T-cell (primary cell): ENCODE data around the gene SOS1. TPM values are rescaled to one million over a fixed set of nuclear protein-coding genes. Genes with fewer than 3 reads are reported as not detected.
A peak's percentile ranks its signal among the peaks of the same experiment; 100 is the strongest.

Experiments
- ATAC-seq, 4 experiments: fragments of 200-7000 bp in 3 of 4; fragments of 150-1000 bp in 1 of 4; cut with Tn5 transposase; replicated peaks in 1 of 4; 1 replicate in 3 of 4; 2 replicates in 1 of 4; pipeline ENCODE4 v1.10.0; 2021; ENCODE audit warnings: moderate library complexity in 3 of 4, mild to moderate bottlenecking in 2 of 4, moderate number of reproducible peaks in 1 of 4
- CTCF ChIA-PET, 2 donors: fragments of 300-600 bp; sonication (Branson Sonifier 250); formaldehyde crosslinking; loops; one replicate each; lab custom pipeline; 2022; ENCODE audit warnings: antibody characterized with exemption in 2 of 2; lab: Charles Lee
- POLR2A ChIA-PET, 2 donors: fragments of 300-600 bp; sonication (Branson Sonifier 250); formaldehyde crosslinking; loops; one replicate each; lab custom pipeline; 2022; ENCODE audit warnings: antibody characterized with exemption in 2 of 2; lab: Charles Lee
- DNase-seq, 35 experiments: peaks; one replicate each; pipeline versions ENCODE4 v3.0.0 to v3.0.0-alpha.2; 2013 to 2023
- H3K27ac ChIP-seq: one replicate; pipeline ENCODE4 v1.5.1; 2013; ENCODE audit warnings: low read length
- H3K27me3 ChIP-seq, 2 experiments: replicated peaks in 1 of 2; 1 replicate in 1 of 2; 2 replicates in 1 of 2; pipeline versions ENCODE4 v1.6.1 to v1.7.0; 2013; ENCODE audit warnings: low read length in 1 of 2, mixed read lengths in 1 of 2; ENCODE audit not compliant: control insufficient read depth in 2 of 2, insufficient read depth in 2 of 2; ENCODE audit errors: extremely low read depth in 1 of 2
- H3K36me3 ChIP-seq, 2 donors: 1 replicate in 1 of 2; 2 replicates in 1 of 2; pipeline versions ENCODE4 v1.6.1 to v1.7.0; 2013; ENCODE audit warnings: low read length in 1 of 2; ENCODE audit not compliant: control insufficient read depth in 2 of 2, insufficient read depth in 1 of 2; ENCODE audit errors: extremely low read depth in 1 of 2
- H3K4me1 ChIP-seq, 2 experiments: 1 replicate in 1 of 2; 2 replicates in 1 of 2; pipeline versions ENCODE4 v1.6.1 to v1.7.0; 2013; ENCODE audit warnings: low read length in 2 of 2, mixed read lengths in 1 of 2; ENCODE audit not compliant: insufficient read depth in 2 of 2, control insufficient read depth in 1 of 2; ENCODE audit errors: extremely low read depth in 1 of 2
- H3K4me3 ChIP-seq, 2 donors: 1 replicate in 1 of 2; 2 replicates in 1 of 2; pipeline versions ENCODE4 v1.5.1 to v1.7.0; 2013; ENCODE audit warnings: mild to moderate bottlenecking in 2 of 2, low read length in 1 of 2, moderate library complexity in 1 of 2; ENCODE audit not compliant: control insufficient read depth in 1 of 2; ENCODE audit errors: extremely low read depth in 1 of 2
- H3K9me3 ChIP-seq: 2 replicates; pipeline ENCODE4 v1.7.0; 2013
- H3K27ac Mint-ChIP-seq, 2 donors: one replicate each; pipeline ENCODE4 v1.8.0; 2020 to 2021; ENCODE audit warnings: mild to moderate bottlenecking in 2 of 2, mixed read lengths in 2 of 2
- H3K27me3 Mint-ChIP-seq, 2 donors: one replicate each; pipeline ENCODE4 v1.8.0; 2021 to 2022; ENCODE audit warnings: mixed read lengths in 2 of 2
- H3K36me3 Mint-ChIP-seq: one replicate; pipeline ENCODE4 v1.8.0; 2021; ENCODE audit warnings: mixed read lengths
- H3K4me1 Mint-ChIP-seq, 3 donors: one replicate each; pipeline ENCODE4 v1.8.0; 2020 to 2022; ENCODE audit warnings: mixed read lengths in 3 of 3, mild to moderate bottlenecking in 1 of 3
- H3K4me3 Mint-ChIP-seq, 3 donors: one replicate each; pipeline ENCODE4 v1.8.0; 2020 to 2022; ENCODE audit warnings: mild to moderate bottlenecking in 3 of 3, mixed read lengths in 3 of 3, moderate library complexity in 3 of 3
- H3K9me3 Mint-ChIP-seq, 3 donors: one replicate each; pipeline ENCODE4 v1.8.0; 2020 to 2022; ENCODE audit warnings: mixed read lengths in 3 of 3
- WGBS: methylation state at CpG from one replicate; pipeline ENCODE4 v1.1.5; 2013; ENCODE audit warnings: missing lambda C conversion rate; ENCODE audit not compliant: insufficient coverage; 5-methylcytosine and 5-hydroxymethylcytosine counted together
- total RNA-seq, 35 experiments: library from RNA in 6 of 35; stranded (reverse) in 6 of 35; fragments of 120-200 nt in 1 of 35; gene quantifications; one replicate each; pipeline versions ENCODE4 v1.2.1 to v1.2.4 and lab custom pipeline; 2013 to 2026

Gene SOS1
- total RNA-seq (100 to 1,000 TPM in 2 of 5 donors, 10 to 100 TPM in 3; 44.3 to 138 (median 82.9) TPM), total RNA-seq (lab: John Stamatoyannopoulos, UW) (45.1 to 138 (median 89.1) reads per million in 29 experiments)
- total RNA-seq (2013), result 53.4 TPM

DNA sequence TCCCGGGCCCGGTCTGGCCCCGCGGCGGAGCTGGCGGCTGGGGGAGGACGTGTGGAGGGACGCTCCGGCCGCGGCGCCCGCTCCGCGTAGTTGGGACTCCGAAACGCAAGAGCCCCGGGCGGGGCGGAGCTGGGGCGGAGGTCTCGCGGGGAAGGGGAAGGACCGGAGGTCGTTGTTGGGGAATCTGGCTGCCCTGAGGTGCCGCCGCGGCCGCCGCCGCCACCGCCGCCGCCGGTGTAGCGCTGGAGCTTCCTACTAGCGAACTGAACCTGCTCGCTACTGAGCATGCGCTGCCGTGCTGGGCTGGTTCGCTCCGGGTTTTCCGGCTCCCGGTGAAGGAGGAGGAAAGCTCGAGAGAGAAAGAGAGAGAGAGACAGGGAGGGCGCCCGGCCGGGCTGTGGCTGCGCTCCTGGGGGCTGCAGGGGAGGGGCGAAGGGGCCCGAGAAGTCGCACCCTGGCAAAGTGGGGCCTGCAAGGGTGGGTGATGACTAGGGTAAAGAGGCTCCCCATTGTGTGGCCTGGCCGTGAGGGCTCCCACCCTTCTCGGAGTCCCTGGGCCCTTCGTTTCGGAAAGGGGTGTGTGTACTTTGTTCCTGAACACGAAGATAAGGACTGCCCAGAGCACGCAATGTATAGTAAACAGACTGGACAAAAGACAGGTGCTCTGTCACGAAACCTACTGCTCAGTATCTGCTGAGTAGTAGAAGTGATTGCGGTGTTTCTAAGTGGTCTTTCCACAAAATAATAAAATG lies at the start of gene SOS1:
TSS of gene SOS1 (minus strand) at position 281 of the 752 bp plus-strand sequence. CDS start 629 bp downstream, outside the sequence.
- no peaks in the 10 kb centered on the region for H3K27me3 ChIP-seq
- peak within 1 kb of the TSS; percentile 82 for H3K27ac ChIP-seq
- DNase-seq (peak; percentile 82 to 96 (median 88)), ATAC-seq (peak; percentile 58 to 65 (median 60))
- CTCF ChIA-PET, result interaction anchor here (0.5 to 3.8 kb wide), 6 partner anchors 62 to 174 kb away, joined by 3 to 32 read pairs (median 4); no protein-coding TSS in a partner anchor
- POLR2A ChIA-PET, result interaction anchor here (0.6 to 1.0 kb wide), 3 partner anchors 22 to 342 kb away, joined by 3 to 14 read pairs (median 4); no protein-coding TSS in a partner anchor
- Mint-ChIP-seq H3K27ac (peak within 1 kb of the TSS; percentile 98), H3K4me1 (peaks cover 63 to 78% (median 73%) of the 10 kb centered on the region in 3 donors), H3K27me3 (no peaks in the 10 kb centered on the region), H3K36me3 (peaks cover 28% of the 10 kb centered on the region), H3K9me3 (no peaks in the 10 kb centered on the region), H3K4me3 (peak within 1 kb of the TSS; percentile 90 to 98 (median 93))
- peaks cover 33 to 41% of the 10 kb centered on the region in 2 experiments for H3K4me1 ChIP-seq
- H3K9me3 ChIP-seq, result no peaks in the 10 kb centered on the region
- WGBS, result under 1% methylated on average over 55 of the region's 60 CpGs
- H3K36me3 ChIP-seq, result peaks cover 0 to 4% of the 10 kb centered on the region in 2 donors
- peak within 1 kb of the TSS; percentile 73 to 90 for H3K4me3 ChIP-seq

DNA sequence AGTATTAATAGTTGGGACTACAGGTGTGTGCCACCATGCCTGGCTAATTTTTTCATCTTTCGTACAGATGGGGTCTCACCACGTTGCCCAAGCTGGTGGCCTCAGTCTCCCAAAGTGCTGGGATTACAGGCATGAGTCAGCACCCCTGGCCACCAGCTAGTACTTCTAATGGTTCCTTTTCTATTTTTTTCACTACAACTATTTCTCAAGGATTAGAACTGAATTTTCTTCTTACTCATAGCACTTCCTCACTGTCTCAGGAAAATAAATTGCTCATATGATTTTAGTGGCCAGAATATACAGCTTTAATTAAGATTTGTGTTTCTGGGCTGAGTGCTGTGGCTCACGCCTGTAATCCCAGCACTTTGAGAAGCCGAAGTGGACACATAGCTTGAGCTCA lies 43.2 kb upstream of the SOS1 start:
- 74% methylated on average over 4 of the region's 4 CpGs for WGBS
- CTCF ChIA-PET, result interaction anchor here in 1 of 2 donors (1.5 kb wide), 1 partner anchor 64 kb away, joined by 4 read pairs; no protein-coding TSS in a partner anchor

GRCh38 chr2:39160982-39161381 lies 40.1 kb upstream of the SOS1 start:
- WGBS, result 100% methylated on average over 1 of the region's 3 CpGs
- H3K4me1 Mint-ChIP-seq, result no peaks in the 10 kb centered on the region
- DNase-seq, result no peak
- no peaks in the 10 kb centered on the region for H3K9me3 Mint-ChIP-seq
- H3K27me3 Mint-ChIP-seq, result no peaks in the 10 kb centered on the region
- ChIA-PET CTCF (interaction anchor here in 1 of 2 donors (0.6 kb wide), 1 partner anchor 14 kb away, joined by 4 read pairs; no protein-coding TSS in a partner anchor), POLR2A (no interaction called here)
- H3K27ac Mint-ChIP-seq, result no peak overlapping the region
- Histone ChIP-seq H3K27ac (no peak overlapping the region), H3K27me3 (peaks cover 0 to 5% of the 10 kb centered on the region in 2 experiments), H3K9me3 (no peaks in the 10 kb centered on the region), H3K4me3 (no peak overlapping the region), H3K36me3 (no peaks in the 10 kb centered on the region), H3K4me1 (no peaks in the 10 kb centered on the region)
- no peak for ATAC-seq
- H3K36me3 Mint-ChIP-seq, result no peaks in the 10 kb centered on the region
- H3K4me3 Mint-ChIP-seq, result no peak overlapping the region

More for the DNA sequence above, 43.2 kb upstream of the SOS1 start:
- POLR2A ChIA-PET, result no interaction called here
- ATAC-seq (no peak), DNase-seq (no peak)
- Mint-ChIP-seq H3K4me3 (no peak overlapping the region), H3K4me1 (peaks cover 0 to 2% (median 0%) of the 10 kb centered on the region in 3 donors), H3K36me3 (no peaks in the 10 kb centered on the region), H3K9me3 (no peaks in the 10 kb centered on the region), H3K27ac (no peak overlapping the region), H3K27me3 (no peaks in the 10 kb centered on the region)
- H3K4me1 ChIP-seq, result no peaks in the 10 kb centered on the region
- no peaks in the 10 kb centered on the region for H3K9me3 ChIP-seq
- H3K4me3 ChIP-seq, result no peak overlapping the region
- no peak overlapping the region for H3K27ac ChIP-seq
- peaks cover 0 to 8% of the 10 kb centered on the region in 2 experiments for H3K27me3 ChIP-seq
- no peaks in the 10 kb centered on the region for H3K36me3 ChIP-seq

DNA sequence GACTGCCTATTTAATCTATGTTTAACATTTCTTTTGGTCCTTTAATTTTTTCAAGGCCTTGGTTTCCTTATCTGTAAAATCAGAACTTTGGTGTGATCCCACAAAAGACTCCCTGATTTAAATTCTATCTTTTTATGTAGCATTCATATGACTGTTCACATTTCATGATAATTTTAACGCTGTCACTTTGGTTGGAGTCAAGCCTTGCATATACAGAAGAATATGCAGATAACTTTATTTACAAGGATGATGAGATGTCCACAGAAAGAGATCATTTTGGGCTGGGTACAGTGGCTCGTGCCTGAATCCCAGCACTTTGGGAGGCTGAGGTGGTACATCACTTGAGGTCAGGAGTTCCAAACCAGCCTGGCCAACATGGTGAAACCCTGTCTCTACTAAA lies 38.4 kb upstream of the SOS1 start:
- Mint-ChIP-seq H3K4me3 (no peak overlapping the region), H3K27me3 (no peaks in the 10 kb centered on the region), H3K27ac (no peak overlapping the region), H3K4me1 (no peaks in the 10 kb centered on the region), H3K36me3 (no peaks in the 10 kb centered on the region), H3K9me3 (no peaks in the 10 kb centered on the region)
- no CpG with 5 or more reads among the region's 2 CpGs for WGBS
- DNase-seq (no peak), ATAC-seq (no peak)
- Histone ChIP-seq H3K4me3 (no peak overlapping the region), H3K9me3 (no peaks in the 10 kb centered on the region), H3K27me3 (peaks cover 0 to 5% of the 10 kb centered on the region in 2 experiments), H3K27ac (no peak overlapping the region), H3K4me1 (no peaks in the 10 kb centered on the region), H3K36me3 (no peaks in the 10 kb centered on the region)
- POLR2A ChIA-PET, result no interaction called here
- CTCF ChIA-PET, result no interaction called here

DNA sequence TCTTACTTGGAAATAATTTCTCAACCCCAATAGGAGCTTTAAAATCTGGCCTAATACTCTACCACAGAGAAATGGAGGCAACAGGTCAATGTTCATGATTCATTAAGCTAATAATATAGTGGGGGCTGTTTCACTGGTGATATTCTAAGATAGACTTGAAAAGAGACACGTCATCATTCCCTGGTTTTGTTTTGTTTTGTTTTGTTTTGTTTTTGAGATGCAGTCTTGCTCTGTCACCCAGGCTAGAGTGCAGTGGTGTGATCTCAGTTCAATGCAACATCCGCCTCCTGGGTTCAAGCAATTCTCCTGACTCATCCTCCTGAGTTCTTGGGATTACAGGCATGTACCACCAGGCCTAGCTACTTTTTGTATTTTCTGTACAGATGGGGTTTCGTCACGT lies 37.5 kb upstream of the SOS1 start:
- no peaks in the 10 kb centered on the region for H3K4me1 Mint-ChIP-seq
- H3K27ac ChIP-seq, result no peak overlapping the region
- H3K27me3 ChIP-seq, result peaks cover 0 to 5% of the 10 kb centered on the region in 2 experiments
- H3K27me3 Mint-ChIP-seq, result no peaks in the 10 kb centered on the region
- DNase-seq (no peak), ATAC-seq (no peak)
- H3K27ac Mint-ChIP-seq, result no peak overlapping the region
- no peaks in the 10 kb centered on the region for H3K36me3 Mint-ChIP-seq
- H3K4me3 Mint-ChIP-seq, result no peak overlapping the region
- no peaks in the 10 kb centered on the region for H3K9me3 Mint-ChIP-seq
- 88% methylated on average over 4 of the region's 4 CpGs for WGBS
- H3K9me3 ChIP-seq, result no peaks in the 10 kb centered on the region
- no peaks in the 10 kb centered on the region for H3K4me1 ChIP-seq
- POLR2A ChIA-PET, result no interaction called here
- CTCF ChIA-PET, result no interaction called here
- no peak overlapping the region for H3K4me3 ChIP-seq
- H3K36me3 ChIP-seq, result no peaks in the 10 kb centered on the region

DNA sequence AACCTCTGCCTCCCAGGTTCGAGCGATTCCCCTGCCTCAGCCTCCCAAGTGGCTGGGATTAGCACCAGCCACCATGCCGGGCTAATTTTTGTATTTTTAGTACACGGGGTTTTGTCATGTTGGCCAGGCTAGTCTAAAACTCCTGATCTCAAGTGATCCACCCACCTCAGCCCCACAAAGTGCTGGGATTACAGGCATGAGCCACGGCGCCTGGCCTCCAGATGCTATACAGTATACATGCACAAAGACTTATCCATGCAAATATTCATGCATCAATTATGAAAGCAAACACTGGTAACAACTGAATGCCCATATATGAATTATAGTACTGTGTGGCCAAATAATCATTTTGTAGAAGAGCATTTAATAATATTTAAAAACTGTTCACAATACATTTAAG lies 36.0 kb upstream of the SOS1 start:
- CTCF ChIA-PET, result interaction anchor here in 1 of 2 donors (0.6 kb wide), 1 partner anchor 120 kb away, joined by 3 read pairs; no protein-coding TSS in a partner anchor
- ATAC-seq (no peak), DNase-seq (no peak)
- Mint-ChIP-seq H3K4me3 (no peak overlapping the region), H3K4me1 (no peaks in the 10 kb centered on the region), H3K27me3 (no peaks in the 10 kb centered on the region), H3K9me3 (no peaks in the 10 kb centered on the region), H3K36me3 (no peaks in the 10 kb centered on the region), H3K27ac (no peak overlapping the region)
- Histone ChIP-seq H3K27me3 (peaks cover 0 to under 1% of the 10 kb centered on the region in 2 experiments), H3K4me3 (no peak overlapping the region), H3K4me1 (no peaks in the 10 kb centered on the region), H3K36me3 (no peaks in the 10 kb centered on the region), H3K9me3 (no peaks in the 10 kb centered on the region), H3K27ac (no peak overlapping the region)
- POLR2A ChIA-PET, result no interaction called here
- 100% methylated on average over 2 of the region's 6 CpGs for WGBS
